ENCODE data around the gene SCNN1A. TPM values are rescaled to one million over a fixed set of nuclear protein-coding genes. Genes with fewer than 3 reads are reported as not detected.
"Not testable (repeated sequence)": the region's sequence is repeated elsewhere in the genome, so short reads cannot be mapped to it uniquely, and the experiment has no call there.

The SCNN1A gene
- total RNA-seq, 1 donor from 2014 or later, result 11.1 TPM

DNA sequence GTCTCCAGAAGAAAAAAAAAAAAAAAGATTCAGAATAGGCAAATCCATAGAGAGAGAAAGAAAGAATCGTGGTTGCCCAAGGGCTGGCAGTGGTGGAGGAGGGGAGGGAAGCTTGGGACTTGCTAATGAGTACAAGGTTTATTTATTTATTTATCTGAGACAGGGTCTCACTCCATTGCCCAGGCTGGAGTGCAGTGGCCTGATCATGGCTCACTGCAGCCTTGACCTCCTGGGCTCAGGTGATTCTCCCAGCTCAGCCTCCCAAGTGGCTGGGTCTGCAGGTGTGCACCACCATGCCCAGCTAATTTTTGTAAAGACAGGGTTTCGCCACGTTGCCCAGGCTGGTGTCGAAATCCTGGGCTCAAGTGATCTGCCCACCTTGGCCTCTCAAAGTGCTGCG is 23.7 kb downstream of the SCNN1A start:
- H3K4me3 ChIP-seq (ENCODE audit: low read depth, low read length), result no peak overlapping the region

DNA sequence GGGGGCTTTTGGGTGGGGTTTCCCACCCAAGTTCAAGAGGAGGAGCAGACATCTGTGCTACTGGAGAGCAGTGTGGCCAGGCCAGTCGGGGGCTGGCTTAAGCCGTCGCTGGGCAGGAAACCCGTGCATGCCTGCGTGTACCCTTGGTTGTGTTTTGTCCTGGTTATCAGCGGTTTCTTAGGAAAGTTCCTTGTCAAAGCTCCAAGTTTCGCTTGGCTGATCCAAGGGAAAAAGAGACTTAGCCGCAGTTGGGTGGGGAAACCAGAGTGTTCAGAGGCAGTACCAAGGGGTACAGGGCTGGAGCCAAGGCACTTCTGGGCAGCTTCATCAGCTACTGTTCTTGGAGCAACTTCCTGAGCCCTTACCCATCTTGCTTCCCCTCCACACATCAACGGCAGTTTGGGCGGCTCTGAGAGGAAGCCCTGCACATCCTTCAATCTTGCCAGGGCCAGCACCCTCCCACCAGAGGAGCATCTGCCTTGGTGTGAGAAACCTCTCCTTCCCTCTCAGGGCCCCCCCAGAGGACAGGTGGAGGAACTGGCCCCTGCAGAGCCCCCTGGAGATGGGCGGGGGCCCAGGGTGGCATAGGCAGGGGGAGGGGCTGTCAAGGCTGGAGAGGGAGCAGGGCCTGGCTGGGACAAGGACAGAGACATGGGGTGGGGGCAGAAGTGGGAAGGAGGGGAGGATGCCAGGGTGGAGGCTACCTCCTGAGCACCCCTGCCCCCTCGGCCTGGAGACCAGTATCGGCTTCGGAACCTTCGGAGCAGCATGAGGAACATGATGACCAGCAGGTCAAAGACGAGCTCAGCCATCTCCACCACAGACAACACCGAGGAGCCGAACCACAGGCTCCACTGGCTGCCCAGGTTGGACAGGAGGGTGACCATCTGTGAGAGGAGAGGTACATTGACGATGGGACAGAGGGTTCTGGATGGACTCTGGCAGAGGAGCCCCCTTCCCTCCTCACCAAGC is 27.7 kb downstream of the SCNN1A start:
- Histone ChIP-seq H3K4me3 (ENCODE audit: low read depth, low read length) (no peak overlapping the region), H3K27me3 (ENCODE audit: control insufficient read depth, insufficient read depth, low read length) (no peaks in the 10 kb centered on the region), H3K36me3 (ENCODE audit: control insufficient read depth, insufficient read depth, low read length) (peaks cover 1% of the 10 kb centered on the region)
- DNase-seq (ENCODE audit: low read depth), result no peak
- TF ChIP-seq CTCF (IDR thresholded peaks at IDR 0.05; ENCODE audit: insufficient read depth, low read length, poor library complexity, severe bottlenecking), result no peak

More for the DNA sequence above, 23.7 kb downstream of the SCNN1A start:
- DNase-seq (ENCODE audit: low read depth), result no peak
- Histone ChIP-seq H3K27me3 (ENCODE audit: control insufficient read depth, insufficient read depth, low read length) (no peaks in the 10 kb centered on the region), H3K36me3 (ENCODE audit: control insufficient read depth, insufficient read depth, low read length) (peaks cover 1% of the 10 kb centered on the region)
- TF ChIP-seq CTCF (IDR thresholded peaks at IDR 0.05; ENCODE audit: insufficient read depth, low read length, poor library complexity, severe bottlenecking), result no peak

- no peak for DNase-seq (ENCODE audit: low read depth)
- TF ChIP-seq CTCF (IDR thresholded peaks at IDR 0.05; ENCODE audit: insufficient read depth, low read length, poor library complexity, severe bottlenecking), result no peak
- Histone ChIP-seq H3K27me3 (ENCODE audit: control insufficient read depth, insufficient read depth, low read length) (no peaks in the 10 kb centered on the region), H3K36me3 (ENCODE audit: control insufficient read depth, insufficient read depth, low read length) (peaks cover 1% of the 10 kb centered on the region), H3K4me3 (ENCODE audit: low read depth, low read length) (no peak overlapping the region)
Measured at GRCh38 chr12:6346942-6347341, 28.4 kb downstream of the SCNN1A start.

DNA sequence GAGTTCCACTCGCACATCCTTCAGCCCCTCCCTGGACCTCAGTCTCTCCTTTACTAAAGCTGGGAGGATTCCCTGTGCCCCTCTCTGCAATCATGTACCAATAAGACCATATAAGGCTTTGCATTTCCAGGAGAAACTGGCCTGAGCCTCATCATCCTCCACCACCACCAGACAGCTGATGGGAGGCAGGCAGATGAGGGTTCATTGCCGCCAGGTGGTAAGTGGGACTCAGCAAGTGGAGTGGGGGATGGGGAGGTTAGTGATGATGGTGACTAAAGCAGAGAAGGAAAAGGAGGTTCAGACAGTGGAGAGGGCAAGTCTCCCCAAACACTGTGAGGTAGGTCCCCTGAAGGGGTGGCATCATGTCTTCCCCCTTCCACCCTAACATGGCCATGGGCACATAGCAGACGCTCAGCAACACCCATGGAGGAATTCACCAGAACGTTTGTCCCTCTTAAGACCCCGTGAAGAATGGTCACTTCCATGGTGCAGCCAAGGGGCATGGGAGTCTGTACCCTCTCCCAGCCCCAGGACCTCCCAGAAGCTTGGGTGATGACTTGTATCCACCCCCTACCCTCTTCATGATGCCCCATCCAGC is 29.0 kb downstream of the SCNN1A start:
- H3K36me3 ChIP-seq (ENCODE audit: control insufficient read depth, insufficient read depth, low read length), result peaks cover 1% of the 10 kb centered on the region
- TF ChIP-seq CTCF (IDR thresholded peaks at IDR 0.05; ENCODE audit: insufficient read depth, low read length, poor library complexity, severe bottlenecking), result no peak
- H3K27me3 ChIP-seq (ENCODE audit: control insufficient read depth, insufficient read depth, low read length), result no peaks in the 10 kb centered on the region
- H3K4me3 ChIP-seq (ENCODE audit: low read depth, low read length), result no peak overlapping the region
- no peak for DNase-seq (ENCODE audit: low read depth)

- peak; percentile 92 for DNase-seq (ENCODE audit: low read depth)
- Histone ChIP-seq H3K36me3 (ENCODE audit: control insufficient read depth, insufficient read depth, low read length) (peaks cover 1% of the 10 kb centered on the region), H3K4me3 (ENCODE audit: low read depth, low read length) (no peak overlapping the region), H3K27me3 (ENCODE audit: control insufficient read depth, insufficient read depth, low read length) (no peaks in the 10 kb centered on the region)
- no peak for TF ChIP-seq CTCF (IDR thresholded peaks at IDR 0.05; ENCODE audit: insufficient read depth, low read length, poor library complexity, severe bottlenecking)
Measured at GRCh38 chr12:6345319-6346091, 29.9 kb downstream of the SCNN1A start.

GRCh38 chr12:6344101-6344660 is 31.2 kb downstream of the SCNN1A start:
- DNase-seq (ENCODE audit: low read depth); H3K27me3 ChIP-seq (ENCODE audit: control insufficient read depth, insufficient read depth, low read length); H3K4me3 ChIP-seq (ENCODE audit: low read depth, low read length); H3K36me3 ChIP-seq (ENCODE audit: control insufficient read depth, insufficient read depth, low read length): not testable (repeated sequence)
